ENCODE measurements around the gene L3MBTL4.

GRCh38 chr18:6079406-6079805 is 335.3 kb downstream of the L3MBTL4 start:
- TF ChIP-seq GATA2 (IDR thresholded peaks at IDR 0.05; ENCODE audit: low read depth, low read length): no peak
- no peak for TF ChIP-seq GATA3 (IDR thresholded peaks at IDR 0.05; ENCODE audit: low read depth, low read length)
